OCI-LY7 (cell line): ENCODE measurements around the gene TMEM183A.

Source experiments
- CTCF ChIP-seq: fragments of 200-600 bp; sonication (generic); conservative IDR thresholded peaks from 2 replicates; pipeline ENCODE4 v1.5.1; 2014; ENCODE audit warnings: mild to moderate bottlenecking, antibody characterized with exemption, low read length, moderate library complexity, mixed read lengths
- EZH2phosphoT487 ChIP-seq: fragments of 200-600 bp; sonication (generic); IDR thresholded peaks from 2 replicates; pipeline ENCODE4 v1.6.1; 2018; ENCODE audit warnings: low read depth, borderline replicate concordance, mild to moderate bottlenecking, mixed run types, antibody characterized with exemption, low read length, moderate library complexity, mixed read lengths

DNA sequence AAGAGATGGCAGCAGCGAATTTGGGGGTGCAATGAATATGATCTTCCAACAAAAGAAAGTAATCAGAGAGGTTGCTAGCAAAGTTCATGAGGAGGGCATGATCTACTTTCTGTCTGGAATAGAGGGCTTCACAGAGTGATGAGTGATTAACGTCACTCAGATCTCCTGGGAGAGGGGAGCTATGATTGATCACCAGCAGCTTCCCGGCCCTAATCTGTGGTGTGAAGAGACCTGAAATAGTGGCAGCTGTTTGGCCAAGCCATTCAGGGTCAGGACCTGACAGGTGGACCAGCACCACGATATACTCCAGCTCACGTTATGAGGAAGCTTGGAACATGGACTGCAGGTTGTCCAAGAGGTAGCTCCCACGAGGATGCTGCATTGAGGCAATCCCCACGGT, 19.9 kb upstream of the TMEM183A start:
- TF ChIP-seq CTCF (no peak), EZH2phosphoT487 (no peak)
